DMS 273 treated with DMSO at 0.1 percent for 48 hours (cell line): Measurements from ENCODE around the gene GNPTAB.

ENCODE experiments used
- DNase-seq: peaks from one replicate; lab custom pipeline; 2025; lab: John Stamatoyannopoulos, UW

Gene GNPTAB

GRCh38 chr12:101804409-101804808 is 26.4 kb downstream of the GNPTAB start:
- no peak for DNase-seq

DNA sequence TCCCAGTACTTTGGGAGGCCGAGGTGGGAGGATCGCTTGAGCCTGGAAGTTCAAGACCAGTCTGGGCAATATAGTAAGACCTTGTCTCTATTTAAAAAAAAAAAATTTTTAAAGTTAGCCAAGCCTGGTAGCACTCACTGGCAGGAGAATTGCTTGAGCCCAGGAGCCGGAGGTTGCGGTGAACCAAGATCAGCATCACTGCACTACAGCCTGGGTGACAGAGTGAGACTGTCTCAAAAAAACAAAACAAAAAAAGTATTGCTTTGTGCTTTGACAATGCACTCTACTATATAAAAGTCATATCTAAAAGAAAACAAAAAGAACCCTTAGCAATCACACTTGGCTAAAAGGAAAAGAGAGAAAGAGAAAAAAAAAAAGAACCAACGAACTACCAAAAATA is 26.8 kb downstream of the GNPTAB start:
- no peak for DNase-seq

DNA sequence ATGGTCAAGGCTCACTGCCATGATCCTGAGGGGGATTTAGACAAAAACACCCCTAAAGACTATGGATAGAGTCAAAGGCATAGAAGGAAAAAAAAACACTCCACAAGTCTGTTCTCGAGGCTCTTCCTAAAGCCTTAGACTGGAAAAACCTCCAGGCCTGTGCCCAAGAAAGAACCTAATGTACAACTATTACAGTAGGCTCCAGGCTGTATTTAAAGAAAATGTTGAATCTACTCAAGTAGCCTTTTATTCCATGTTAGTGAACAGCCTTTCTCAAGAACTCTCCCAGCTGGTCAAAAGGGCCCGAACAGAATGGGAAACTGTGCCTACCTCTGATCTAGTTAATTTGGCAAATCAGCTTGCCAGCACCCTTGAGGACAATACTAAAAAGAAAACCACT is 28.3 kb downstream of the GNPTAB start:
- no peak for DNase-seq

GRCh38 chr12:101799774-101800173 is 31.0 kb downstream of the GNPTAB start:
- no peak for DNase-seq

GRCh38 chr12:101795786-101796185 is 35.0 kb downstream of the GNPTAB start:
- DNase-seq: no peak

- DNase-seq: no peak
Measured at GRCh38 chr12:101795013-101795412, 35.7 kb downstream of the GNPTAB start.

- no peak for DNase-seq
Measured at GRCh38 chr12:101794574-101794973, 36.2 kb downstream of the GNPTAB start.

GRCh38 chr12:101793401-101793800 is 37.4 kb downstream of the GNPTAB start:
- no peak for DNase-seq

DNA sequence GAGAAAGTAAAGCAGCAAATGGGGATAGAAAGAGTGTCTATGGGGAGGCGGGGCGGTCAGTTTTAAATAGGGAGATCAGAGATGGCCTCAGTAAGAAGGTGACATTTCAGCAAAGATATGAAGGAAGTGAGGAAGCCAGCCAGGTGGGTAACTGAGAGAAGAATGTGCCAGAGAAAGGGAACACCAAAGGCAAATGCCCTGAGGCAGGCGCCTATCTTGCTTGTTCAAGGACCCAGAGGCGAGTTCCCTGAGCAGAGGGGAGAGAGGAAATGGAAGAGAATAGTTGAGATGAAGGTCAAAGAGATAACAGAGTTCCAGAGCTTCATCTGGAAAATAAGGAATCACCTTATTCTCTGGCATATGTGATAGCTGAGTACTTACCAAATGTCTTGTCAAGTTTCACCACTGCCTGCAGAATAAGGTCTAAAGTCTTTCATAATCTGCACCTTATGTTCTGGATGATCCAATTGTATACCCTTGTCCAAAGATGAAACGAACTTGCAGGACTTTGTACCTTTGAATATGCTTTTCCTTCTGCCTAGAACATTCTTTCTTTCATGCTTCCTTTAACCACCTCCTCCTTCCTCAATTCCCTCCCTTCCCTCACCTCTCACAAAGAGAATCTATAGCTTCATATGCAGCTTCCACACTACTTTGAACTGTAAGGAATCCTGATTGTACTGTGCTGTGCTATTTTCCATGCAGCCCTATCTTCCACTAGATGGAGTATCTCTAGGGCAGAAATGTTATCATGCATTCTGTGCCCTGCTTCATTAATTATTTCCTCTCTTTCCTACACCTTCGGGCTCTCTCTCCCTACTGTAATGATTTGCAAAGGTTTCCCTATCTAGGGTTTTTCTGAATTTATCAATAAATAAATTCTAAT is 38.5 kb downstream of the GNPTAB start:
- DNase-seq: no peak

DNA sequence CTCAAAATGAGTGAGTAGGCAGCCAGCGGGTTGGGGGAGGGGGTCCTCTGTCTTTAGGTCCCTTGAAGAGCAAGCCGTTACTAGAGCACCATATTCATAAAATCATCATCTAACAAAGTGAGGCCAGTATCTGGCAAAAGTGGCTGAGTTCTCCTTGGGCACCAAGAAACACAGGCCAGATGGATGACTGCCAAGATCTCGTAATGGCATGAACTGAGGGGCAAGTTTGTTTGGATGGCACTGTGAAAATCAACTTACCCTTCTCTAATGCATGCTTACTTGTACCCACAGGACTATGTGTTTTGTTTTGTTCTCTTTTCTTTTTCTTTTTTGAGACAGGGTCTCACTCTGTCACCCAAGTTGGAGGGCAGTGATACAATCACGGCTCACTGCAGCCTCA is 41.6 kb downstream of the GNPTAB start:
- no peak for DNase-seq

DNA sequence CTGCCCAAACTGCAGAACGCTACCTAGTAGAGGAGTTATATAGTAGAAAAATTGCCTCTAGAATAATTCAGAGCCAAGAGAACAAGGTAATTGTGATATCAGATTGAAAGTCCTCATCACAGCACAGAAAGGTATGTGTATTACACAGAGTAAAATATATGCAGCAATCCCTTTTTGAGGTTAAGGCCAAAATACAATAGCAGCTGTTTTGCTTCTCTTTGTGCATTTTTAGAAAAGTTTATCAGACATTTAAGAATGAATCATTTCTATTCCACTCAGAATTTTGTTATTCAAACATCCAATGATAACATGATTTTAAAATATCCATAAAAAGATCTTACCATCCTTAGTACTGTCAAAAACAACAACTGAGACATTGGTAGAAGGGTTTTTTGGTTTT is 45.1 kb downstream of the GNPTAB start:
- no peak for DNase-seq

- no peak for DNase-seq
Measured at GRCh38 chr12:101784376-101784775, 46.4 kb downstream of the GNPTAB start.

DNA sequence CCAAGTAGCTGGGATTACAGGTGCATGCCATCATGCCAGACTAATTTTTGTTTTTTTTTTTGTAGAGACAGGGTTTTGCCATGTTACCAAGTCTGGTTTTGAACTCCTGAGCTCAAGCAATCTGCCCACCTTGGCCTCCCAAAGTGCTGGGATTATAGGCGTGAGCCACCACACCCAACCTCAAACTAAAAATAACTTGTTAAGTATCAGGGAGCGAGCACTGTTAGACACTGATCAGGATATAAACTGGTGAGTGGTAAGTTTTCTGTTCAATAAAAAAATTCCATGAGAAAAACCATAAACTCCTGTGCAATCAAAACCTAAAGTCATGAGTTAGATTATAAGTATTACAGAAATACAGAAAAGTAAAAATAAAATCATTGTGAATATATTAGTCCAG is 46.9 kb downstream of the GNPTAB start:
- no peak for DNase-seq

GRCh38 chr12:101783150-101783549 is 47.6 kb downstream of the GNPTAB start:
- DNase-seq: no peak

DNA sequence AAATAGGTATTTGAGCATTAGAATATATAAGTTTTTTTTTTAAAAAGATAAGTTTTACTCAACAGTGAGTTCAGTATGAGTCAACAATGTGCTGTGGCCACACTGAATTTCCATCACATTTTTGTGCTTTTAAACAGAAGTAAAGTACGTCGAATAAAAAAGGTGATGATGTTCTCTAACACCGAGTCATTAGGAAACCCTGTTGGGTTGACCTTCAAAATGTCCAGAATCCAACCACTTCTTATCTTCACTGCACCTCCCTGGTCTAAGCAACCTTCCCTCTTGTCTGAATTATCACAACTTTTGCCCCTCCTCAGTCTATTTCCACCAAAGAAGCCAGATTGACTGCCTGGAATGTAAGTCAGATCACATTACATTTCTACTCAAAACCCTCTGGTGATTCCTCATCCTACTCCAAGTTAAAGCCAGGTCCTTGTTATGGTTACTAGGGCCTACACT is 48.5 kb downstream of the GNPTAB start:
- DNase-seq: no peak

- no peak for DNase-seq
Measured at GRCh38 chr12:101781834-101782233, 48.9 kb downstream of the GNPTAB start.

DNA sequence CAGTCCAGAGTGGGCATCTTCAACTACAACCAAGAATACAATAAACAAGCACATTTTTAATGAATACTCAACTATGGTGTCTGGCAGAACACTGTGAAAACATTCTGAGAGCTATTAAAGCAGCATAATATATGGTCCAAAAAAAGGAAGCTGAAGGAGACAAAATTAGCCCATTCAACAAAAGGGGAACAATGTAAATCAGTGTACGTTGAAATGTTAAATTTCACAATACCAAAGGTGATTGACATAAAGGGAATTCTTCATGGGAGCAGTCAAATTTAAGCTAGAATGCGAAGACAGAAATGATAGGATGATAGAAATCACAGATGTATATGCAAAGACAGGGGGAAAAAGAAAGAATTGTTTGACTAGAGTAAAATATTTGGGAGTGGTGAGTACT is 50.2 kb downstream of the GNPTAB start:
- DNase-seq: no peak

- no peak for DNase-seq
Measured at GRCh38 chr12:101779626-101780025, 51.1 kb downstream of the GNPTAB start.

GRCh38 chr12:101779200-101779599 is 51.6 kb downstream of the GNPTAB start:
- DNase-seq: no peak

- DNase-seq: no peak
Measured at GRCh38 chr12:101777978-101778377, 52.8 kb downstream of the GNPTAB start.

DNA sequence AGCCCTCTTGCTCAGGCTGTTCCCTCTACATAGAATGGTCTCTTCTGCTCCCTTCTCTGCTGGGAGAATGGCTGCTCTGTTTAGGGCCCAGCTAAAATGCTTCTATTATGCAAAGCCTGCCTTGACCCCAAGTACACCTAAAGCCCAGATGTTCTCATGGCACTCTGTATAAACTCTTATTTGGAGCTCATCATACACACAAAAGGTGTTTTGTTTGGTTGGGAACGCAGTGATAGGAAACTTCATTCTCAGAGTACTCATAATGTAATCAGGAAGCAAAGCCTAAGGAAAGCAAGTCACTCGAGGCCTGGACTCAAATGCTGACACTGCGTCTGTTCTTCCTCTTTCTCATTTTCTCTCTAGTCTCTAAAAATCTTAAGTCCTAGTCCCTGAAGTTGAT is 53.3 kb downstream of the GNPTAB start:
- DNase-seq: no peak

- DNase-seq: no peak
Measured at GRCh38 chr12:101775816-101776215, 54.9 kb downstream of the GNPTAB start.

DNA sequence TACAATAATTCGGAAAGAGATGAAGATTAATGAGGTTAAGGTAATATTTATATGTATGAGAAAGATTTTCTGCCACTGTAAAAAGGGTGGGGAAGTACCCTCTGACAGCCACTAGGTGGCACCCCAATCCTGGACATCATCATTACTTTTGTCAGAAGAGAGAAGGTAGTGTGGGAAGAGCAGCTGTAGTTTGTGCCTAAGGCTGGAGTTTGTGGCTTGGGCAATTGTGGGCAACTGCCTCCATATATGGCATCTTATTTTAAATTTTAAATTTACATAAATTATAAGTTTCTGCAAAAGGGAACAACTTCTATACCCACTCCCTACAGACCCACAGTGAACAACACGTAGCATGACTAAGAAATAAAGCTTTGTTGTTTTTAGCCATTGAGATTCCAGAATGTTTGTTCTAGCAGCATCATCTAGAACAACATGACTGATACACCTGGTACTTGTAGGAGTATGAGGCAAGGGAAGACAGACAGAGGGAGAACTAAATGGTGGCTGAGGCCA is 57.1 kb downstream of the GNPTAB start:
- no peak for DNase-seq
